SHP77 treated with DMSO at 0.1 percent for 48 hours (cell line): ENCODE measurements around the gene ATXN7L1.

Source experiments
- DNase-seq: peaks from one replicate; lab custom pipeline; 2025; lab: John Stamatoyannopoulos, UW

ATXN7L1 gene

GRCh38 chr7:105876091-105876963 lies at the start of gene ATXN7L1:
ATXN7L1 (minus strand) TSS chr7:105876599; CDS start chr7:105876558, 41 bp downstream.
- DNase-seq: peak; percentile 32

- DNase-seq: no peak
Measured at GRCh38 chr7:105926131-105926530, 49.7 kb upstream of the ATXN7L1 start.

- no peak for DNase-seq
Measured at GRCh38 chr7:105924945-105925344, 48.5 kb upstream of the ATXN7L1 start.

- no peak for DNase-seq
Measured at GRCh38 chr7:105920766-105921165, 44.4 kb upstream of the ATXN7L1 start.

- no peak for DNase-seq
Measured at GRCh38 chr7:105917659-105918058, 41.3 kb upstream of the ATXN7L1 start.

- DNase-seq: no peak
Measured at GRCh38 chr7:105916603-105917002, 40.2 kb upstream of the ATXN7L1 start.

GRCh38 chr7:105913947-105914346 lies 37.5 kb upstream of the ATXN7L1 start:
- DNase-seq: no peak

GRCh38 chr7:105911961-105912575 lies 35.7 kb upstream of the ATXN7L1 start:
- no peak for DNase-seq

GRCh38 chr7:105910172-105910571 lies 33.8 kb upstream of the ATXN7L1 start:
- no peak for DNase-seq

GRCh38 chr7:105909742-105910141 lies 33.3 kb upstream of the ATXN7L1 start:
- DNase-seq: no peak

GRCh38 chr7:105907129-105907846 lies 30.9 kb upstream of the ATXN7L1 start:
- no peak for DNase-seq

GRCh38 chr7:105906695-105907094 lies 30.3 kb upstream of the ATXN7L1 start:
- DNase-seq: no peak

GRCh38 chr7:105905910-105906568 lies 29.6 kb upstream of the ATXN7L1 start:
- no peak for DNase-seq

GRCh38 chr7:105905209-105905909 lies 29.0 kb upstream of the ATXN7L1 start:
- no peak for DNase-seq

- DNase-seq: no peak
Measured at GRCh38 chr7:105904064-105904463, 27.7 kb upstream of the ATXN7L1 start.

- DNase-seq: no peak
Measured at GRCh38 chr7:105902325-105902911, 26.0 kb upstream of the ATXN7L1 start.

- no peak for DNase-seq
Measured at GRCh38 chr7:105897999-105898398, 21.6 kb upstream of the ATXN7L1 start.

GRCh38 chr7:105896407-105896911 lies 20.1 kb upstream of the ATXN7L1 start:
- peak; percentile 1 for DNase-seq

GRCh38 chr7:105894131-105894530 lies 17.7 kb upstream of the ATXN7L1 start:
- DNase-seq: no peak

- DNase-seq: no peak
Measured at GRCh38 chr7:105892387-105892786, 16.0 kb upstream of the ATXN7L1 start.
